Neural cell (in vitro differentiated cells): ENCODE measurements around the gene PPP2R3A.

Source experiments
- CTCF ChIP-seq: fragments of 450-650 bp; IDR thresholded peaks from 2 replicates; pipeline ENCODE4 v1.5.1; 2014; ENCODE audit warnings: antibody characterized with exemption, mild to moderate bottlenecking, moderate library complexity; ENCODE audit not compliant: poor library complexity, severe bottlenecking
- MXI1 ChIP-seq: fragments of 450-650 bp; conservative IDR thresholded peaks from 2 replicates; pipeline ENCODE4 v1.6.1; 2014; ENCODE audit warnings: antibody characterized with exemption, mild to moderate bottlenecking; ENCODE audit not compliant: poor library complexity, severe bottlenecking

- TF ChIP-seq CTCF (no peak), MXI1 (no peak)
Observed at GRCh38 chr3:135973841-135974240, 8.3 kb downstream of the PPP2R3A start.
